ENCODE data around the gene COMMD4.

DNA sequence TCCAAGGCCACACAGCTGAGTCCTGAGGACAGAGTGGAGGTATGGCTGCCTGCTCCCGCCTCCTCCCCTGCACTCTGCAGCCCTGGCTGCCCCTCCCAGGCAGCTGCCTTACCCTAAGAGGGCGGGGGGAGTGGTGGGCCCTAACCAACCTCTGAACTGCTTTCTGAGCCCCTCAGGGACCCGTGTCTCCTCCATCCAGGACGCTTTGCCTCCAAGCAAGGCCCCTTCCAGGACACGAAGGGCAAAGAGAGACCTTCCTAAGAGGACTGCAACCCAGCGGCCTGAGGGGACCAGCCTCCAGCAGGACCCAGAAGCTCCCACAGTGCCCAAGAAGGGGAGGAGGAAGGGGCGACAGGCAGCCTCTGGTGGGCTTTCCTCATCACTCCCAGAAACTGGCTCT is 18.6 kb downstream of the COMMD4 start:
- TF ChIP-seq, protein P1, sequence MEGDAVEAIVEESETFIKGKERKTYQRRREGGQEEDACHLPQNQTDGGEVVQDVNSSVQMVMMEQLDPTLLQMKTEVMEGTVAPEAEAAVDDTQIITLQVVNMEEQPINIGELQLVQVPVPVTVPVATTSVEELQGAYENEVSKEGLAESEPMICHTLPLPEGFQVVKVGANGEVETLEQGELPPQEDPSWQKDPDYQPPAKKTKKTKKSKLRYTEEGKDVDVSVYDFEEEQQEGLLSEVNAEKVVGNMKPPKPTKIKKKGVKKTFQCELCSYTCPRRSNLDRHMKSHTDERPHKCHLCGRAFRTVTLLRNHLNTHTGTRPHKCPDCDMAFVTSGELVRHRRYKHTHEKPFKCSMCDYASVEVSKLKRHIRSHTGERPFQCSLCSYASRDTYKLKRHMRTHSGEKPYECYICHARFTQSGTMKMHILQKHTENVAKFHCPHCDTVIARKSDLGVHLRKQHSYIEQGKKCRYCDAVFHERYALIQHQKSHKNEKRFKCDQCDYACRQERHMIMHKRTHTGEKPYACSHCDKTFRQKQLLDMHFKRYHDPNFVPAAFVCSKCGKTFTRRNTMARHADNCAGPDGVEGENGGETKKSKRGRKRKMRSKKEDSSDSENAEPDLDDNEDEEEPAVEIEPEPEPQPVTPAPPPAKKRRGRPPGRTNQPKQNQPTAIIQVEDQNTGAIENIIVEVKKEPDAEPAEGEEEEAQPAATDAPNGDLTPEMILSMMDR (IDR thresholded peaks at IDR 0.05 in 4 of 5, conservative IDR thresholded peaks at IDR 0.05 in 1 of 5): no peak
- TF ChIP-seq POLR2A (IDR thresholded peaks at IDR 0.05): no peak
